Kidney epithelial cell (primary cell): ENCODE data around the gene SH3GL3. TPM values are rescaled to one million over a fixed set of nuclear protein-coding genes. Genes with fewer than 3 reads are reported as not detected.

Experiments
- DNase-seq: peaks from one replicate; pipeline ENCODE4 v3.0.0-alpha.2; 2010; ENCODE audit warnings: low read depth
- H3K27me3 ChIP-seq: 2 replicates; pipeline ENCODE4 v1.6.0; 2011; ENCODE audit warnings: low read length; ENCODE audit not compliant: control insufficient read depth, insufficient read depth
- H3K36me3 ChIP-seq: 2 replicates; pipeline ENCODE4 v1.5.1; 2011; ENCODE audit warnings: low read length; ENCODE audit not compliant: control insufficient read depth, insufficient read depth
- H3K4me3 ChIP-seq: 2 replicates; pipeline ENCODE4 v1.5.1; 2011; ENCODE audit warnings: low read depth, mild to moderate bottlenecking, control low read depth, low read length
- total RNA-seq: library from RNA; depleted of rRNA; stranded (reverse); fragments of >200 nt; gene quantifications from 2 replicates; pipeline ENCODE4 v1.2.3, GENCODE V29; 2015
- TF ChIP-seq, protein P1 (sequence below): IDR thresholded peaks from 2 replicates; pipeline ENCODE4 v1.5.1; 2011; ENCODE audit warnings: mild to moderate bottlenecking, moderate library complexity, low read length, control low read depth, inconsistent platforms; ENCODE audit not compliant: insufficient read depth, poor library complexity, severe bottlenecking

SH3GL3 gene
- total RNA-seq, 1 donor from 2014 or later, result 1.0 TPM

- no peaks in the 10 kb centered on the region for H3K36me3 ChIP-seq
- TF ChIP-seq, protein P1, sequence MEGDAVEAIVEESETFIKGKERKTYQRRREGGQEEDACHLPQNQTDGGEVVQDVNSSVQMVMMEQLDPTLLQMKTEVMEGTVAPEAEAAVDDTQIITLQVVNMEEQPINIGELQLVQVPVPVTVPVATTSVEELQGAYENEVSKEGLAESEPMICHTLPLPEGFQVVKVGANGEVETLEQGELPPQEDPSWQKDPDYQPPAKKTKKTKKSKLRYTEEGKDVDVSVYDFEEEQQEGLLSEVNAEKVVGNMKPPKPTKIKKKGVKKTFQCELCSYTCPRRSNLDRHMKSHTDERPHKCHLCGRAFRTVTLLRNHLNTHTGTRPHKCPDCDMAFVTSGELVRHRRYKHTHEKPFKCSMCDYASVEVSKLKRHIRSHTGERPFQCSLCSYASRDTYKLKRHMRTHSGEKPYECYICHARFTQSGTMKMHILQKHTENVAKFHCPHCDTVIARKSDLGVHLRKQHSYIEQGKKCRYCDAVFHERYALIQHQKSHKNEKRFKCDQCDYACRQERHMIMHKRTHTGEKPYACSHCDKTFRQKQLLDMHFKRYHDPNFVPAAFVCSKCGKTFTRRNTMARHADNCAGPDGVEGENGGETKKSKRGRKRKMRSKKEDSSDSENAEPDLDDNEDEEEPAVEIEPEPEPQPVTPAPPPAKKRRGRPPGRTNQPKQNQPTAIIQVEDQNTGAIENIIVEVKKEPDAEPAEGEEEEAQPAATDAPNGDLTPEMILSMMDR, result no peak
- no peak for DNase-seq
- H3K4me3 ChIP-seq, result no peak overlapping the region
- no peaks in the 10 kb centered on the region for H3K27me3 ChIP-seq
Measured at GRCh38 chr15:83549623-83550022, 102.5 kb downstream of the SH3GL3 start.

GRCh38 chr15:83554558-83554957, 107.4 kb downstream of the SH3GL3 start:
- TF ChIP-seq, protein P1, result no peak
- DNase-seq, result no peak
- Histone ChIP-seq H3K27me3 (no peaks in the 10 kb centered on the region), H3K4me3 (no peak overlapping the region), H3K36me3 (no peaks in the 10 kb centered on the region)

GRCh38 chr15:83555383-83555782, 108.2 kb downstream of the SH3GL3 start:
- TF ChIP-seq, protein P1, result no peak
- H3K4me3 ChIP-seq, result no peak overlapping the region
- no peaks in the 10 kb centered on the region for H3K27me3 ChIP-seq
- H3K36me3 ChIP-seq, result no peaks in the 10 kb centered on the region
- no peak for DNase-seq

GRCh38 chr15:83556068-83556467, 108.9 kb downstream of the SH3GL3 start:
- TF ChIP-seq, protein P1, result no peak

GRCh38 chr15:83556754-83557153, 109.6 kb downstream of the SH3GL3 start:
- TF ChIP-seq, protein P1, result no peak
- Histone ChIP-seq H3K36me3 (no peaks in the 10 kb centered on the region), H3K4me3 (no peak overlapping the region), H3K27me3 (no peaks in the 10 kb centered on the region)
- DNase-seq, result no peak

More at GRCh38 chr15:83556068-83556467, 108.9 kb downstream of the SH3GL3 start:
- no peak overlapping the region for H3K4me3 ChIP-seq
- H3K27me3 ChIP-seq, result no peaks in the 10 kb centered on the region
- no peaks in the 10 kb centered on the region for H3K36me3 ChIP-seq
- no peak for DNase-seq

DNA sequence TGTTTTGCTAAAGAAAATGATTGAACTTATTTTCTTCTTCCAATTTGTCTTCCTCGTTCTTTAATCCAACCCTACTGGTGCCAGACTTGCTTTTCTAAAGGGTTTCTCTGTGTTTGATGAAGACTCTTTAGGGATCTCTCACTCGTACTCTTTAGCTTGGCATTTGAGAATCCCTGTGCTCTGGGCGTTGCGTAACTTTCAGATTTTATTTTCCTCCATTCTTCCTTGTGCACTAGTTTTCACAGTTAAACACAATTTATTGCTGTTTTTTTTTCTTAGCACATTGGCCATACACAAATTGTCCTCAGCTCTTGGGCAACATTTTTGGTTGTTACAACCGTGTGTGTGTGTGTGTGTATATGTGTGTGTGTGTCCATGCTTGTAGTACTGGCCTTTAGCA, 111.0 kb downstream of the SH3GL3 start:
- DNase-seq, result no peak
- no peak overlapping the region for H3K4me3 ChIP-seq
- TF ChIP-seq, protein P1, result no peak
- no peaks in the 10 kb centered on the region for H3K27me3 ChIP-seq
- no peaks in the 10 kb centered on the region for H3K36me3 ChIP-seq
